ENCODE results near the gene LDHB.
"Not testable (repeated sequence)": the region's sequence is repeated elsewhere in the genome, so short reads cannot be mapped to it uniquely, and the experiment has no call there.

Gene LDHB

GRCh38 chr12:21606175-21606574 lies 51.5 kb downstream of the LDHB start:
- DNase-seq = no peak

DNA sequence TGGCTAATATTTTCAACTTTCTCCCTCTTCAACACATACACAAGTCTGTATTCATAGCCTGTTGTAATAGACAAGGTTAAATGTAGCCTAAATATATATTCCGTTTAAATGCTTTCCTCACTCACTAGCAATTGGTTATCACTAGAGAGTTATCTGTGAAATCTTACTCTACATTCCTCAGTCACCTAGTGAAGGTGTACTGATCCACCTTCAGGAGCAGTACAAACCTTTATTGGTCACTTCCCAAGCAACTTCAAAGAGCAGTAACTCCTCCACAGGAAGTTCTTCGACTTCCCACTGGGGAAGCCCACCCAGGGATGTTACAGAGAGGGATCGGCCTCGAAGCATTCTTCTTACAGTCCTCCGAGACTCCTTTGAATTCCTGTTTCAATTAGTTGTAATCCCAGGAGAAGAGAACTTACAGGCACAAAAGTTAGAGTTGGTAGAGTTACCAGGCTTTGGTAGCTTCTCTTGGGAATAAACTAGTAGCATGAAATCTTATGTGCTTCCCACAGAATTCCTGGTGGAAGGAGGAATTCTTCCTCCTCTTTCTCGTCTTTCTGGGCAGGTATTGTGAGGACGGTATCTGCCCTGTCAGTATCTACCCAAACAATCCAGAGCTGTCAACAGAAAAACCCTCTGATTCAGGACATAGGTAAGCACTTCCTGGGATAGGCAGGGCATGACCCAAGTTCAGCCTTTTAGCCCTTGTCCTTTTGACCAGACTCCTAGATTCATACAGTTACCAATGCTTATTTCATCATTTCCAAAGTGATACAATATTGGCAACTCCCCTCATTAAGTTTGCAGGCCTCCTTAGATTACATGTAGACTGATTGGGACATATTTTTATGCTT lies 53.2 kb downstream of the LDHB start, which contains the start of gene GYS2:
Gene GYS2 (minus strand): TSS at position 603 of the 857 bp plus-strand sequence. CDS start 255 bp downstream, at position 348.
- DNase-seq = no peak

DNA sequence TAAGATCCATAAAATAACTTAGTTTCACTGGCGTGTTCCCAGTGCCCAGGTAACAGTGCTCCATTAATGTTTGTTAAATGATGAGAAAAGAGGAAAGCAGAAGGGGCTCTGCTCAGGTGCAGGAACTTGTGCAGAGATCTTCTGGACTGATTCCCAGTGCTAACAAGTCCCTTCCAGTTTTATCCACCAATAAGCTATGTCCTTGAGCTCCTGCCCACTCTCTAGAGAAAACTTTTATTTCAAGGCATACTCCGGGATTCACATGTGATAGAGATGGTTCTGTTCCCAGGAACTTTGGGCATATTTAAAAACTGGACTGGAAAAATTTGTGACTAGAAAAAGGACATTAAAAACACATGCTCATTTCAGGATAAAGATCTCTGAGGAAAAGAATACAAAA lies 54.9 kb downstream of the LDHB start:
- DNase-seq = no peak

GRCh38 chr12:21600196-21600595 lies 57.4 kb downstream of the LDHB start:
- no peak for DNase-seq

- no peak for DNase-seq
Observed at GRCh38 chr12:21599143-21599999, 58.3 kb downstream of the LDHB start.

GRCh38 chr12:21598651-21599050 lies 59.0 kb downstream of the LDHB start:
- no peak for DNase-seq

GRCh38 chr12:21595356-21595755 lies 62.3 kb downstream of the LDHB start:
- not testable (repeated sequence) for DNase-seq

DNA sequence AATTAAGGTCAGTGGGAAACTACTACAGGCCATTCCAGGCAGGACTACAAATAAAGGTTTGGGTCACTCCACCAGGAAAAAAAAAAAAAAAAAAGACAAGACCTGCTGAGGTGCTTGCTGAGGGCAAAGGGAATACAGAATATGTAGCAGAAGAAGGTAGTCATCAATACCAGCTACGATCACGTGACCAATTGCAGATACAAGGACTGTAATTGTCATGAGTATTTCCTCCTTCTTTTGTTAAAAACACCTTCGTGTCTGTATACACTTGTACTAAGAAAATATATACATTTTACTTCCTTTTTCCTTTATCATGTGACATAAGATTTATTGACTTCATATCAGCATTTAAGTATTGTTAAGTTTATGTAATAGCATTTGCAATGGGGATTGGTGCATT lies 72.2 kb downstream of the LDHB start:
- no peak for DNase-seq
